OCI-LY1 (cell line): ENCODE results near the gene LPIN3.

Experiments used
- H2AFZ ChIP-seq: fragments of 200-600 bp; sonication (generic), shearing (Covaris generic); 2 replicates; pipeline ENCODE4 v1.6.0; 2014; ENCODE audit warnings: antibody characterized with exemption, mild to moderate bottlenecking, low read length
- H3F3A ChIP-seq: fragments of 200-600 bp; sonication (generic), shearing (Covaris generic); 2 replicates; pipeline ENCODE4 v1.6.0; 2014; ENCODE audit warnings: mild to moderate bottlenecking, antibody characterized with exemption, low read length, moderate library complexity; ENCODE audit not compliant: insufficient read depth
- H3K27ac ChIP-seq: fragments of 200-600 bp; sonication (generic); 2 replicates; pipeline ENCODE4 v1.5.1; 2014; ENCODE audit warnings: low read length, mixed run types, mild to moderate bottlenecking, low read depth; ENCODE audit not compliant: poor library complexity, severe bottlenecking
- H3K27me3 ChIP-seq: fragments of 200-600 bp; sonication (generic); 2 replicates; pipeline ENCODE4 v1.6.0; 2014; ENCODE audit warnings: antibody characterized with exemption, mild to moderate bottlenecking, low read length, moderate library complexity; ENCODE audit not compliant: insufficient read depth
- H3K36me3 ChIP-seq: fragments of 200-600 bp; sonication (generic); 2 replicates; pipeline ENCODE4 v1.6.1; 2014; ENCODE audit warnings: mild to moderate bottlenecking, antibody characterized with exemption, low read length, moderate library complexity, mixed read lengths; ENCODE audit not compliant: insufficient read depth
- H3K4me1 ChIP-seq: fragments of 200-600 bp; sonication (generic); 2 replicates; pipeline ENCODE4 v1.5.1; 2014; ENCODE audit warnings: mild to moderate bottlenecking, low read length, moderate library complexity; ENCODE audit not compliant: insufficient read depth, severe bottlenecking
- H3K4me2 ChIP-seq: fragments of 200-600 bp; sonication (generic), shearing (Covaris generic); 2 replicates; pipeline ENCODE4 v1.6.1; 2014; ENCODE audit warnings: low read length
- H3K4me3 ChIP-seq: fragments of 200-600 bp; sonication (generic); 2 replicates; pipeline ENCODE4 v1.5.1; 2014; ENCODE audit warnings: low read length, low read depth, mild to moderate bottlenecking, mixed read lengths; ENCODE audit not compliant: poor library complexity, severe bottlenecking
- H3K79me2 ChIP-seq: fragments of 200-600 bp; shearing (Covaris generic); 2 replicates; pipeline ENCODE4 v1.6.1; 2016; ENCODE audit warnings: mixed run types, low read length, mixed read lengths; ENCODE audit not compliant: insufficient read depth
- H3K9ac ChIP-seq: fragments of 200-600 bp; sonication (generic), shearing (Covaris generic); 2 replicates; pipeline ENCODE4 v1.6.1; 2014; ENCODE audit warnings: mild to moderate bottlenecking, low read length, mixed read lengths
- H3K9me2 ChIP-seq: fragments of 200-600 bp; sonication (generic), shearing (Covaris generic); 2 replicates; pipeline ENCODE4 v1.6.1; 2014; ENCODE audit warnings: low read depth, mild to moderate bottlenecking, low read length, mixed read lengths
- H3K9me3 ChIP-seq: fragments of 200-600 bp; shearing (Covaris generic); 2 replicates; pipeline ENCODE4 v1.6.1; 2014; ENCODE audit warnings: low read length, mixed read lengths
- H4K20me1 ChIP-seq: fragments of 200-600 bp; sonication (generic), shearing (Covaris generic); 2 replicates; pipeline ENCODE4 v1.6.0; 2016; ENCODE audit warnings: mild to moderate bottlenecking, low read length; ENCODE audit not compliant: insufficient read depth
- EZH2 ChIP-seq: fragments of 200-600 bp; sonication (generic), shearing (Covaris generic); IDR thresholded peaks from 2 replicates; pipeline ENCODE4 v1.8.0; 2017; ENCODE audit warnings: borderline replicate concordance, mixed run types, mild to moderate bottlenecking, antibody characterized with exemption, low read length, moderate library complexity, mixed read lengths
- TF ChIP-seq, protein P1 (sequence below): fragments of 200-600 bp; sonication (generic), shearing (Covaris generic); IDR thresholded peaks from 2 replicates; pipeline ENCODE4 v1.5.1; 2017; ENCODE audit warnings: mild to moderate bottlenecking, antibody characterized with exemption, low read length, moderate library complexity, mixed read lengths

The LPIN3 gene

GRCh38 chr20:41358230-41358629, 17.6 kb downstream of the LPIN3 start:
- Histone ChIP-seq H3K9ac (no peak overlapping the region), H3K27ac (no peak overlapping the region), H2AFZ (no peak overlapping the region), H3K4me2 (no peak overlapping the region), H4K20me1 (no peaks in the 10 kb centered on the region), H3K27me3 (no peaks in the 10 kb centered on the region; the same call in 1 of the 2 replicates), H3F3A (no peaks in the 10 kb centered on the region), H3K79me2 (no peaks in the 10 kb centered on the region), H3K9me2 (no peaks in the 10 kb centered on the region), H3K9me3 (no peaks in the 10 kb centered on the region), H3K4me3 (no peak overlapping the region), H3K4me1 (no peaks in the 10 kb centered on the region), H3K36me3 (no peaks in the 10 kb centered on the region)
- TF ChIP-seq EZH2, result no peak
- TF ChIP-seq, protein P1, sequence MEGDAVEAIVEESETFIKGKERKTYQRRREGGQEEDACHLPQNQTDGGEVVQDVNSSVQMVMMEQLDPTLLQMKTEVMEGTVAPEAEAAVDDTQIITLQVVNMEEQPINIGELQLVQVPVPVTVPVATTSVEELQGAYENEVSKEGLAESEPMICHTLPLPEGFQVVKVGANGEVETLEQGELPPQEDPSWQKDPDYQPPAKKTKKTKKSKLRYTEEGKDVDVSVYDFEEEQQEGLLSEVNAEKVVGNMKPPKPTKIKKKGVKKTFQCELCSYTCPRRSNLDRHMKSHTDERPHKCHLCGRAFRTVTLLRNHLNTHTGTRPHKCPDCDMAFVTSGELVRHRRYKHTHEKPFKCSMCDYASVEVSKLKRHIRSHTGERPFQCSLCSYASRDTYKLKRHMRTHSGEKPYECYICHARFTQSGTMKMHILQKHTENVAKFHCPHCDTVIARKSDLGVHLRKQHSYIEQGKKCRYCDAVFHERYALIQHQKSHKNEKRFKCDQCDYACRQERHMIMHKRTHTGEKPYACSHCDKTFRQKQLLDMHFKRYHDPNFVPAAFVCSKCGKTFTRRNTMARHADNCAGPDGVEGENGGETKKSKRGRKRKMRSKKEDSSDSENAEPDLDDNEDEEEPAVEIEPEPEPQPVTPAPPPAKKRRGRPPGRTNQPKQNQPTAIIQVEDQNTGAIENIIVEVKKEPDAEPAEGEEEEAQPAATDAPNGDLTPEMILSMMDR, result no peak

DNA sequence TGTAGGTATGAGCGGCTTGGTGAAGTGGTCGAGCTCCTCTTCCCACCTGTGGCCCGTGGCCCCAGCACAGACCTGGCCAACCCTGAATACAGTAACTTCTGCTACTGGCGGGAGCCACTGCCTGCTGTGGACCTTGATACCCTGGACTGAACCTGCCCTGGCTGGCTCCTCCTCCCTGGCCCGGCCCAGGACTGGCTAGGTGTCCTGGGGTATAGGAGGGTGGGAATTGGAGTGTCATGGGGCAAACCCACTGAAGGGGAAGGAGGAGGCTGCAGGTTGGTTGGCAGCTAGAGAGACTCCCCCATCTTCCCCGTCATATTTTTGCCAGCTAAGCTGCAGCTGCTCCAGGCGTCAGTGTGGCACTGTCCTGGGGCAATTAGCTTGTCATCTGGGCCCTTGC, 18.1 kb downstream of the LPIN3 start:
- Histone ChIP-seq H3K9me3 (no peaks in the 10 kb centered on the region), H3K4me1 (no peaks in the 10 kb centered on the region), H3K9me2 (no peaks in the 10 kb centered on the region), H3K4me2 (no peak overlapping the region), H3K9ac (no peak overlapping the region), H3K27me3 (no peaks in the 10 kb centered on the region; the same call in 1 of the 2 replicates), H3K27ac (no peak overlapping the region), H2AFZ (no peak overlapping the region), H3F3A (no peaks in the 10 kb centered on the region), H3K4me3 (no peak overlapping the region), H3K36me3 (no peaks in the 10 kb centered on the region), H4K20me1 (no peaks in the 10 kb centered on the region), H3K79me2 (no peaks in the 10 kb centered on the region)
- TF ChIP-seq, protein P1, result no peak
- TF ChIP-seq EZH2, result no peak

DNA sequence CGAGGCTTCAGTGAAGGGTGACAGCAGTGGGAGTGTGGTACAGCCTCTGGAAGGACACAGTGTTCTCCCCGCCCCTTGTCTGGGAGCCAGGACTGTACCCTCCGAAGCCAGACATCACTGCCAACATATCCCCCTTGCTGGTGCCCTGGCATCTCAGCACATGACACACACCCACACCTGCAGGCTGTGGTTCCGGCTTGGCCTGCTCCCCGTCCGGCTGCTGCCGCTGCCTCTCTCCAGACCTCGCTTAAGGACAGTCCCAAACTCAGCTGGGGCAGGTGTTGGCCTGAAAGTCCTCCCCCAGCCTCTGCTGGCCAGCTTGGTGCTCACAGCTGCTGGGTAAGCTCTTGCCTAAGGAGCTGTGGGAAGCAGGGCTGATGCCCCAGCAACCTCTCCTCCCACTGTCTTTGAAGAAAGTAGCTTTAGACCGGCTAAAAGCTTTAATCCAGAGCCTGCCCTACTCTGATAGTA, 19.0 kb downstream of the LPIN3 start:
- Histone ChIP-seq H3K36me3 (no peaks in the 10 kb centered on the region), H3F3A (no peaks in the 10 kb centered on the region), H3K9me3 (no peaks in the 10 kb centered on the region), H3K4me2 (no peak overlapping the region), H3K9ac (no peak overlapping the region), H3K4me3 (no peak overlapping the region), H3K9me2 (no peaks in the 10 kb centered on the region), H3K79me2 (no peaks in the 10 kb centered on the region), H2AFZ (no peak overlapping the region), H3K27me3 (no peaks in the 10 kb centered on the region; the same call in 1 of the 2 replicates), H4K20me1 (no peaks in the 10 kb centered on the region), H3K27ac (no peak overlapping the region), H3K4me1 (no peaks in the 10 kb centered on the region)
- no peak for TF ChIP-seq EZH2
- TF ChIP-seq, protein P1, result no peak
